Mucosa of rectum (tissue), 2 donors: ENCODE measurements around the gene STRN.
"Not testable (repeated sequence)": the region's sequence is repeated elsewhere in the genome, so short reads cannot be mapped to it uniquely, and the experiment has no call there.

ENCODE experiments used
- H3K27ac ChIP-seq, 2 donors: one replicate each; pipeline ENCODE4 v1.7.0; 2013; ENCODE audit warnings: inconsistent platforms in 2 of 2, low read depth in 2 of 2, low read length in 2 of 2
- H3K27me3 ChIP-seq, 2 donors: one replicate each; pipeline ENCODE4 v1.7.0; 2013; ENCODE audit warnings: low read length in 2 of 2; ENCODE audit not compliant: control insufficient read depth in 2 of 2, insufficient read depth in 2 of 2
- H3K36me3 ChIP-seq, 2 donors: one replicate each; pipeline ENCODE4 v1.7.0; 2013; ENCODE audit warnings: low read length in 2 of 2; ENCODE audit not compliant: control insufficient read depth in 2 of 2, insufficient read depth in 2 of 2
- H3K4me1 ChIP-seq, 2 donors: one replicate each; pipeline ENCODE4 v1.7.0; 2013; ENCODE audit warnings: low read length in 2 of 2, mild to moderate bottlenecking in 1 of 2; ENCODE audit not compliant: control insufficient read depth in 2 of 2, insufficient read depth in 2 of 2
- H3K4me3 ChIP-seq, 2 donors: one replicate each; pipeline ENCODE4 v1.7.0; 2013; ENCODE audit warnings: low read length in 2 of 2
- H3K9ac ChIP-seq, 2 donors: one replicate each; pipeline ENCODE4 v1.7.0; 2013; ENCODE audit warnings: low read length in 2 of 2, low read depth in 1 of 2, mild to moderate bottlenecking in 1 of 2
- H3K9me3 ChIP-seq, 2 donors: one replicate each; pipeline ENCODE4 v1.7.0; 2013; ENCODE audit warnings: low read length in 2 of 2; ENCODE audit not compliant: control insufficient read depth in 2 of 2
- donor health status: healthy.
- donor health status: Normal muscosa, but diverticular disease.

Gene STRN

GRCh38 chr2:36945240-36945639 lies 21.1 kb downstream of the STRN start:
- H3K4me1 ChIP-seq, H3K9me3 ChIP-seq, H3K4me3 ChIP-seq, H3K27me3 ChIP-seq, H3K27ac ChIP-seq, H3K36me3 ChIP-seq, H3K9ac ChIP-seq: not testable (repeated sequence)

- Histone ChIP-seq H3K4me3 (no peak overlapping the region), H3K4me1 (no peaks in the 10 kb centered on the region), H3K27me3 (no peaks in the 10 kb centered on the region), H3K9me3 (no peaks in the 10 kb centered on the region), H3K9ac (no peak overlapping the region), H3K27ac (no peak overlapping the region), H3K36me3 (peaks cover 0 to 2% of the 10 kb centered on the region in 2 donors)
Observed at GRCh38 chr2:36941867-36942266, 24.5 kb downstream of the STRN start.

GRCh38 chr2:36936526-36936925 lies 29.8 kb downstream of the STRN start:
- H3K9ac ChIP-seq, H3K9me3 ChIP-seq, H3K4me1 ChIP-seq, H3K36me3 ChIP-seq, H3K4me3 ChIP-seq, H3K27ac ChIP-seq, H3K27me3 ChIP-seq: not testable (repeated sequence)

- not testable (repeated sequence) for H3K36me3 ChIP-seq, H3K4me1 ChIP-seq, H3K27me3 ChIP-seq, H3K9me3 ChIP-seq, H3K4me3 ChIP-seq, H3K27ac ChIP-seq, H3K9ac ChIP-seq
Observed at GRCh38 chr2:36931688-36932087, 34.6 kb downstream of the STRN start.

GRCh38 chr2:36930787-36931410 lies 35.4 kb downstream of the STRN start:
- not testable (repeated sequence) for H3K4me1 ChIP-seq, H3K27ac ChIP-seq

GRCh38 chr2:36926175-36927132 lies 39.9 kb downstream of the STRN start:
- not testable (repeated sequence) for H3K27ac ChIP-seq, H3K36me3 ChIP-seq, H3K9ac ChIP-seq, H3K9me3 ChIP-seq, H3K4me1 ChIP-seq, H3K4me3 ChIP-seq, H3K27me3 ChIP-seq

More at GRCh38 chr2:36930787-36931410, 35.4 kb downstream of the STRN start:
- H3K9me3 ChIP-seq, H3K9ac ChIP-seq, H3K4me3 ChIP-seq, H3K36me3 ChIP-seq, H3K27me3 ChIP-seq: not testable (repeated sequence)

- H3K4me1 ChIP-seq, H3K9ac ChIP-seq, H3K27me3 ChIP-seq, H3K27ac ChIP-seq, H3K4me3 ChIP-seq, H3K36me3 ChIP-seq, H3K9me3 ChIP-seq: not testable (repeated sequence)
Observed at GRCh38 chr2:36922629-36923028, 43.7 kb downstream of the STRN start.

- H3K4me3 ChIP-seq = no peak overlapping the region
- no peaks in the 10 kb centered on the region for H3K27me3 ChIP-seq
- no peak overlapping the region for H3K9ac ChIP-seq
- no peaks in the 10 kb centered on the region for H3K9me3 ChIP-seq
- H3K4me1 ChIP-seq = no peaks in the 10 kb centered on the region
- H3K36me3 ChIP-seq = peaks cover 0 to 3% of the 10 kb centered on the region in 2 donors
- H3K27ac ChIP-seq = no peak overlapping the region
Observed at GRCh38 chr2:36921984-36922383, 44.4 kb downstream of the STRN start.

GRCh38 chr2:36919041-36919837 lies 47.1 kb downstream of the STRN start:
- Histone ChIP-seq H3K9ac (no peak overlapping the region), H3K4me3 (no peak overlapping the region), H3K36me3 (peaks cover 2 to 3% of the 10 kb centered on the region in 2 donors), H3K9me3 (no peaks in the 10 kb centered on the region), H3K27me3 (no peaks in the 10 kb centered on the region), H3K27ac (no peak overlapping the region), H3K4me1 (no peaks in the 10 kb centered on the region)

- H3K9ac ChIP-seq = no peak overlapping the region
- H3K4me3 ChIP-seq = no peak overlapping the region
- H3K27ac ChIP-seq = no peak overlapping the region
- H3K4me1 ChIP-seq = no peaks in the 10 kb centered on the region
- H3K9me3 ChIP-seq = no peaks in the 10 kb centered on the region
- no peaks in the 10 kb centered on the region for H3K27me3 ChIP-seq
- peaks cover 2 to 3% of the 10 kb centered on the region in 2 donors for H3K36me3 ChIP-seq
Observed at GRCh38 chr2:36918307-36918706, 48.0 kb downstream of the STRN start.
